Left lung (tissue), 10 donors: ENCODE results near the gene TXNRD2. TPM values are rescaled to one million over a fixed set of nuclear protein-coding genes. Genes with fewer than 3 reads are reported as not detected.

ENCODE experiments used
- ATAC-seq: fragments of 200-7000 bp; cut with Tn5 transposase; one replicate; pipeline ENCODE4 v1.9.1; 2020; ENCODE audit warnings: moderate library complexity
- DNase-seq, 4 donors: peaks; one replicate each; pipeline ENCODE4 v3.0.0-alpha.2; 2013 to 2020
- H3K27ac ChIP-seq, 2 donors: fragments of 200-600 bp; sonication (generic) in 1 of 2; one replicate each; pipeline versions ENCODE4 v1.5.0 to v1.8.0; 2020 to 2021
- H3K27me3 ChIP-seq, 2 donors: fragments of 200-600 bp; sonication (generic) in 1 of 2; one replicate each; pipeline versions ENCODE4 v1.5.0 to v1.8.0; 2020 to 2021
- H3K36me3 ChIP-seq, 2 donors: fragments of 200-600 bp; sonication (generic) in 1 of 2; one replicate each; pipeline versions ENCODE4 v1.5.0 to v1.8.0; 2020 to 2021
- H3K4me1 ChIP-seq, 2 donors: fragments of 200-600 bp; one replicate each; pipeline ENCODE4 v1.8.0; 2021
- H3K4me3 ChIP-seq, 2 donors: fragments of 200-600 bp; sonication (generic) in 1 of 2; one replicate each; pipeline versions ENCODE4 v1.5.0 to v1.8.0; 2020 to 2021; ENCODE audit warnings: mild to moderate bottlenecking in 1 of 2
- H3K9me3 ChIP-seq, 2 donors: fragments of 200-600 bp; sonication (generic) in 1 of 2; one replicate each; pipeline versions ENCODE4 v1.5.0 to v1.8.0; 2020 to 2021
- intact Hi-C, 2 donors: fragments of 100-400 bp; cut with DNase I; formaldehyde crosslinking; loops; one replicate each; pipeline versions ENCODE4 v1.11.2 to v1.14.2; 2022
- polyA plus RNA-seq, 6 donors: library from polyadenylated mRNA; unstranded; fragments of 120-200 nt; gene quantifications; one replicate each; pipeline ENCODE4 v1.2.1, GENCODE V29; 2013; ENCODE audit not compliant: insufficient read length in 6 of 6
- total RNA-seq, 2 donors: library from RNA; stranded (reverse); fragmentation: NEBNext Ultra II Directional; extraction: Animal tissue kit (Norgen Biotek cat#: 25700); gene quantifications; one replicate each; pipeline ENCODE4 v1.2.1, GENCODE V29; 2021
- TF ChIP-seq, protein P1 (sequence below), 2 donors: fragments of 200-600 bp; sonication (generic) in 1 of 2; IDR thresholded peaks; one replicate each; pipeline versions ENCODE4 v1.5.0 to v1.8.0; 2021; ENCODE audit warnings: antibody characterized with exemption in 2 of 2
- donor health status: DM: no; HTN: yes; CAD: no.
- donor health status: DM: no; HTN: no; CAD: no.

Gene TXNRD2
- total and polyA plus RNA-seq, 8 donors: 17.6 to 42.8 (median 22.2) TPM

DNA sequence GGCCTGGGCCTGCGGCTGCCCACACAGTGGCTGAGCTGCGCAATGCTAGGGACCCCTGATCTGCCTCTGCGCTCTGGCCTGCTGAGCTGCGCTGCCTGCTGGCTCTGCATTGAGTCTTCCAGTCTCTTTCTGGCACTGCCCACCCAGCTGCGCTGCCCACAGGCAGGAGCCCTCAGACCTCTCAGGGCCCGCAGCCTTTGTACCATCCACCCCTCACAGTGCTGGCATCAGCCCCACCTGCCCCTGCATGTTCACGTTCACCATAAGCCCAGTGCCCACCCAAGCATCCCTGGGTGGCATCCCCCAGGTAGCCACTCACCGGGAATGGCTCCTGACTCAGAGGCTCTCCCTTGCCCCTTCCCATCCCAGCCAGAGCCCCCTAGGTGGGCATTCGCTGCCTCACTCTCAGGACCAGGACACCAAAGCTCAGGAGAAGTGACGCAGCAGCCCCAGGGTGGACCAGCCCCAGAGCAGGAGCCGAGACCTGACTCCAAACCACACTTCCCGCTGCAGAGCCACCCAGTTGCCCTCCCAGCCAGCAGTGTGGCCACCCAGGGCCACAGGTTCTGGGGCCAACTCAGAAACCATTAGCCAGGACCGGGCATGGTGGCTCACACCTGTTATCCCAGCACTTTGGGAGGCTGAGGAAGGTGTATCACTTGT is 21.8 kb downstream of the TXNRD2 start:
- intact Hi-C loops: no loop called here
- no peak for ATAC-seq
- Histone ChIP-seq H3K27me3 (no peaks in the 10 kb centered on the region), H3K27ac (no peak overlapping the region), H3K4me1 (no peaks in the 10 kb centered on the region), H3K36me3 (peaks cover 0 to 52% of the 10 kb centered on the region in 2 donors), H3K9me3 (no peaks in the 10 kb centered on the region), H3K4me3 (no peak overlapping the region)
- TF ChIP-seq, protein P1, sequence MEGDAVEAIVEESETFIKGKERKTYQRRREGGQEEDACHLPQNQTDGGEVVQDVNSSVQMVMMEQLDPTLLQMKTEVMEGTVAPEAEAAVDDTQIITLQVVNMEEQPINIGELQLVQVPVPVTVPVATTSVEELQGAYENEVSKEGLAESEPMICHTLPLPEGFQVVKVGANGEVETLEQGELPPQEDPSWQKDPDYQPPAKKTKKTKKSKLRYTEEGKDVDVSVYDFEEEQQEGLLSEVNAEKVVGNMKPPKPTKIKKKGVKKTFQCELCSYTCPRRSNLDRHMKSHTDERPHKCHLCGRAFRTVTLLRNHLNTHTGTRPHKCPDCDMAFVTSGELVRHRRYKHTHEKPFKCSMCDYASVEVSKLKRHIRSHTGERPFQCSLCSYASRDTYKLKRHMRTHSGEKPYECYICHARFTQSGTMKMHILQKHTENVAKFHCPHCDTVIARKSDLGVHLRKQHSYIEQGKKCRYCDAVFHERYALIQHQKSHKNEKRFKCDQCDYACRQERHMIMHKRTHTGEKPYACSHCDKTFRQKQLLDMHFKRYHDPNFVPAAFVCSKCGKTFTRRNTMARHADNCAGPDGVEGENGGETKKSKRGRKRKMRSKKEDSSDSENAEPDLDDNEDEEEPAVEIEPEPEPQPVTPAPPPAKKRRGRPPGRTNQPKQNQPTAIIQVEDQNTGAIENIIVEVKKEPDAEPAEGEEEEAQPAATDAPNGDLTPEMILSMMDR (IDR thresholded peaks at IDR 0.05): no peak
- DNase-seq: peak in 1 of 4 donors; percentile 65

DNA sequence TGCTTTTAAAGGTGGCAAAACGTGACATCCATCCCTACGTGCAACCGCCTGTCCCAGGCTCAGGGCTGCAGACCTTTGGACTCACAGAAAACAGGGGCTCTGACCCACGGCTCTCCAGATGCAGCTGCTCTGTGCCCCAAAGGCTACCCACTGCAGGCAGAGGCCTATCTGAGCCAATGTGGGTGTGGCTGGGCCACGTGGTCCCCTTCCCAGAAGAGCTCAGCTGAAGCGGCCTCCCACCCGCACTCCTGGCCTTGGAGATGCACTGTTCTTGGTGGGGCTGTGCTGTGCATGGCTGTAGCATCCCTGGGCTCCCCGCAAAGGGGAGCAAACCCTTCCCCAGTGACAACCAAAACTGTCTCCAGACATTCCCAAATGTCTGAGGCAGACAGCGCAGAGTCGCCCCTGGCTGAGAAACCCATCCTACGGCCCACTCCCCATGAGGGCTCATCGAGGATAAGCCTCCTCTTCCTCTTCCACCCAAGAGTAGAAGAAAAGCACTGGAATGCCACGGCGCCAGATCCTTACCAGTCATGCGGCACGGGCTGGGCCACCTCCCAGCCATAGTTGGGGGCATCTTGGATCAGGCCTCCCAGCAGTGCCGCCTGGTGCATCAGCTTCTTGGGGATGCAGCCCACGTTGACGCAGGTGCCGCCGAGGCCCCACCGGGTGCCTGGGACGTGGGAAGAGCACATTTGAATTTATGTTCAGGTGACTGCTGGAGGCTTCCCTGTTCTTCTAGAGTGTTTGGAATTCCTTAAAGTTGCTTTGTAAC is 23.1 kb downstream of the TXNRD2 start:
- Histone ChIP-seq H3K4me3 (no peak overlapping the region), H3K4me1 (no peaks in the 10 kb centered on the region), H3K9me3 (no peaks in the 10 kb centered on the region), H3K27me3 (no peaks in the 10 kb centered on the region), H3K27ac (no peak overlapping the region), H3K36me3 (peaks cover 0 to 56% of the 10 kb centered on the region in 2 donors)
- intact Hi-C loops: no loop called here
- TF ChIP-seq, protein P1 (IDR thresholded peaks at IDR 0.05): no peak
- DNase-seq (peak in 1 of 4 donors; percentile 57), ATAC-seq (no peak)

DNA sequence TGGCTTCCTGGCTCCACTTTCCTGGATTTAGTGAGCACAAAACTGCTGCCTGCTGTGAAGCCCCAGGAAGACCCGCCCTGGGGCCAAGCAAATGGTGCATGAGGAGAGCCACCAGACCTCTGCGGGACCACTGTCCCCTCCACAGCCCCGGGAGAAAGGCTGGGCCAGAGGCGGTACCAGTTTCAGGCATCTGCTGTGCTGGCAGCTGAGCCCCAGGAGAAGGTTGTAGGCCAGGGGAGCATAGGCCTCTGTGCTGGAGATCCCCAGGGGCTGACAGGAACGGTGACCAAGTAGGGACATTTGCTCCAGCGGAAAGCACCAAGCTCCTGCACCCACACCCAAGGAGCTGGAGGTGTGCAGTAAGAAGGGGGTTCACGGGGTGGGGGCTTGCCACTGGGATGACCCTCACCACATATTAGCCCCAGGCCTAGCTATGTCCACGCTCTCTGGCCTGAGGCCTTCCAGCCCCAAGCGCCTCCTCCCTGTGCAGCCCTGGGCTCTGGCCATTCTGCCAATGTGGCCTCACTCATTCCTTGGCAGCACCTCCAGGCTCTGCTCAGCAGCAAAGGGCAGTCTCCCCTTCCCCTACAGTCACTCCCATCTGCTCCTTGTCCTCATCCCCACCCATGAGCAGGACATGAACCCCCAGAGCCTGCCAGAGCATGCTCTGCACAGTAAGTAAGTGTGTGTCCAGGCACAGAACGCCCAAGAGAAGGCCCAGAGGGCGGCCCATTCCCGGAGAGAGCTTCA is 24.1 kb downstream of the TXNRD2 start:
- Histone ChIP-seq H3K4me1 (no peaks in the 10 kb centered on the region), H3K9me3 (no peaks in the 10 kb centered on the region), H3K27ac (no peak overlapping the region), H3K36me3 (peaks cover 0 to 66% of the 10 kb centered on the region in 2 donors), H3K27me3 (no peaks in the 10 kb centered on the region), H3K4me3 (no peak overlapping the region)
- DNase-seq: peak in 1 of 4 donors; percentile 51
- ATAC-seq: no peak
- TF ChIP-seq, protein P1 (IDR thresholded peaks at IDR 0.05): no peak
- intact Hi-C loops: no loop called here

DNA sequence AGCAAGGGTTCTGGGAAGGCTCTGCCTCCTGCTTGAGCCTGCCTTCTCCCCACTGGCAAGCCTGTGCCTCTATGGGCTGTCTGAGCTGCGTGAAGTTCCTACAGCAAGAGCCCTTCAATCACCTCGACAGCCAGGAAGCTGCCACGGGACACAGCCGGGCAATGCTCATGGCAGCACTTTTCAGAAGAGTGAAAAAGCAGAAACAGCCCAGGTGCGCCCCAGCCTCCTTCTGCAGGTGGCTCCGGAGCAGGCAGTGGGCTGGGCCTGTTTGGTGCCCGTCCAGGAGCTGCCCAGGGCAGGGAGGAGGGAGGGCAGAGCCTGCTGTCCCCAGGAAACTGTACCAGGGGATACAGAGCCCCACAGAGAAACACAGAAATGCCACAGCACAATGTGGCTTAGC is 24.7 kb downstream of the TXNRD2 start:
- intact Hi-C loops: no loop called here

More for the DNA sequence above, 24.7 kb downstream of the TXNRD2 start:
- Histone ChIP-seq H3K36me3 (peaks cover 0 to 72% of the 10 kb centered on the region in 2 donors), H3K9me3 (no peaks in the 10 kb centered on the region), H3K4me1 (no peaks in the 10 kb centered on the region), H3K27ac (no peak overlapping the region), H3K27me3 (no peaks in the 10 kb centered on the region), H3K4me3 (no peak overlapping the region)
- ATAC-seq: peak; percentile 12
- TF ChIP-seq, protein P1 (IDR thresholded peaks at IDR 0.05): no peak
- DNase-seq: peak in 1 of 4 donors; percentile 60
